Karpas-422 (cell line): ENCODE measurements around the gene ATXN1. TPM values are rescaled to one million over a fixed set of nuclear protein-coding genes. Genes with fewer than 3 reads are reported as not detected.

Experiments
- DNase-seq: peaks from one replicate; pipeline ENCODE4 v3.0.0-alpha.2; 2015
- H2AFZ ChIP-seq: fragments of 200-600 bp; sonication (generic); 2 replicates; pipeline ENCODE4 v1.6.1; 2014; ENCODE audit warnings: antibody characterized with exemption, low read length, mixed read lengths
- H3K27ac ChIP-seq: fragments of 200-600 bp; sonication (generic); 2 replicates; pipeline ENCODE4 v1.5.1; 2014; ENCODE audit warnings: mild to moderate bottlenecking, low read length, moderate library complexity
- H3K27me3 ChIP-seq: fragments of 200-600 bp; sonication (generic); 2 replicates; pipeline ENCODE4 v1.6.1; 2014; ENCODE audit warnings: low read length, mixed read lengths
- H3K36me3 ChIP-seq: fragments of 200-600 bp; sonication (generic); 2 replicates; pipeline ENCODE4 v1.6.1; 2014; ENCODE audit warnings: low read length, mixed read lengths; ENCODE audit not compliant: insufficient read depth
- H3K4me1 ChIP-seq: fragments of 200-600 bp; sonication (generic); 2 replicates; pipeline ENCODE4 v1.6.1; 2014; ENCODE audit warnings: mild to moderate bottlenecking, low read length, mixed read lengths
- H3K4me2 ChIP-seq: fragments of 200-600 bp; sonication (generic); 2 replicates; pipeline ENCODE4 v1.6.1; 2014; ENCODE audit warnings: low read length, low read depth, mild to moderate bottlenecking; ENCODE audit not compliant: poor library complexity, severe bottlenecking
- H3K4me3 ChIP-seq: fragments of 200-600 bp; sonication (generic); 2 replicates; pipeline ENCODE4 v1.5.1; 2014; ENCODE audit warnings: mild to moderate bottlenecking, antibody characterized with exemption, low read length, mixed read lengths
- H3K79me2 ChIP-seq: fragments of 200-600 bp; sonication (generic); 2 replicates; pipeline ENCODE4 v1.6.1; 2014; ENCODE audit warnings: mild to moderate bottlenecking, low read length, mixed read lengths
- H3K9ac ChIP-seq: fragments of 200-600 bp; sonication (generic); 2 replicates; pipeline ENCODE4 v1.6.0; 2014; ENCODE audit warnings: low read length
- H3K9me2 ChIP-seq: fragments of 200-600 bp; sonication (generic), shearing (Covaris generic); replicated peaks from 2 replicates; pipeline ENCODE4 v1.6.0; 2014; ENCODE audit warnings: mild to moderate bottlenecking, low read length, moderate library complexity; ENCODE audit not compliant: insufficient read depth
- H3K9me3 ChIP-seq: fragments of 300-700, 200-600 bp; sonication (generic); 2 replicates; pipeline ENCODE4 v1.6.1; 2014; ENCODE audit warnings: low read length, mixed read lengths
- H4K20me1 ChIP-seq: fragments of 200-600 bp; sonication (generic); 2 replicates; pipeline ENCODE4 v1.6.1; 2014; ENCODE audit warnings: mild to moderate bottlenecking, antibody characterized with exemption, low read length, low read depth; ENCODE audit not compliant: insufficient read depth
- total RNA-seq: library from RNA; depleted of rRNA; stranded (reverse); fragments of >200 nt; shearing (Covaris generic); gene quantifications from 2 replicates; pipeline ENCODE4 v1.2.3, GENCODE V29; 2014; ENCODE audit warnings: low replicate concordance

The ATXN1 gene
- total RNA-seq, 1 experiment from 2014 or later, result 0.37 TPM

DNA sequence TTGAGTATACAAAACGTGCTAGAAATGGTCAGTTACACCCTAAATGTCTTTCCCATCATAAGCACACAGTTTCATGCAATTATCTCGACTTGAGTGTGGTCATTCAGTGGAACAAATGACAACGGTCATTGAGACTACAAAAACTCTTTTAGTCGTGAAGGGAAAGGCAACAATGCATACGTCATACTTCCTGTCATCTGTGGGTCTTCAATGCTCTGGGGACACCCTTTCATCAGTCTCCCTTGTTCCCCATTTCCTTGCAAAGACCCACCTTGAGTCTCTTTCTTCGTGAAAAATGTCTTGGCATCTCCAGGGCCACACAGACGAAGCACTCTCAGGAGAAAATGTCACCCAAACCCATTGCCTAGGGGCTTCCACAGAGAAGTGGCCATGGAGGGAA is 284.4 kb downstream of the ATXN1 start:
- Histone ChIP-seq H3K27ac (no peak overlapping the region), H3K27me3 (no peaks in the 10 kb centered on the region), H3K79me2 (no peaks in the 10 kb centered on the region), H2AFZ (no peak overlapping the region), H3K9me2 (no peaks in the 10 kb centered on the region), H3K9ac (no peak overlapping the region), H3K4me3 (no peak overlapping the region), H3K4me2 (no peak overlapping the region), H4K20me1 (no peaks in the 10 kb centered on the region), H3K9me3 (no peaks in the 10 kb centered on the region), H3K4me1 (peaks cover 22% of the 10 kb centered on the region), H3K36me3 (no peaks in the 10 kb centered on the region)
- no peak for DNase-seq

DNA sequence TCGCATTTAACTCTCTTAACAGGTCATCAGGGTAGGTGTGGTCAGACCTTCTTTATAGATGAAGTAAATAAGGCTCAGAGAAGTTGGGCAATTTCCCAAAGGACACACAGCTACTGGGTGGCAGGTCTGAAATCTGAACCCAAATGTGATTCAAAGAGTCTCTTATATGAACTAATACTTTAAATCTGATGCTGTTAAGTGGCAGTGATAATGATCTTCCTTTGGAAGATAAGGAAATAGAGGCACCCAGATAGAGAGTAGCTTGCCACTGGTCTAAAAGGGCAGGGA is 285.8 kb downstream of the ATXN1 start:
- no peak for DNase-seq
- H3K9me3 ChIP-seq, result no peaks in the 10 kb centered on the region
- no peak overlapping the region for H2AFZ ChIP-seq
- no peak overlapping the region for H3K9ac ChIP-seq
- H3K4me3 ChIP-seq, result no peak overlapping the region
- no peaks in the 10 kb centered on the region for H3K79me2 ChIP-seq
- peaks cover 36% of the 10 kb centered on the region for H3K4me1 ChIP-seq
- no peaks in the 10 kb centered on the region for H4K20me1 ChIP-seq
- H3K27ac ChIP-seq, result no peak overlapping the region
- H3K36me3 ChIP-seq, result no peaks in the 10 kb centered on the region
- H3K4me2 ChIP-seq, result no peak overlapping the region
- H3K27me3 ChIP-seq, result no peaks in the 10 kb centered on the region
- H3K9me2 ChIP-seq, result no peaks in the 10 kb centered on the region

DNA sequence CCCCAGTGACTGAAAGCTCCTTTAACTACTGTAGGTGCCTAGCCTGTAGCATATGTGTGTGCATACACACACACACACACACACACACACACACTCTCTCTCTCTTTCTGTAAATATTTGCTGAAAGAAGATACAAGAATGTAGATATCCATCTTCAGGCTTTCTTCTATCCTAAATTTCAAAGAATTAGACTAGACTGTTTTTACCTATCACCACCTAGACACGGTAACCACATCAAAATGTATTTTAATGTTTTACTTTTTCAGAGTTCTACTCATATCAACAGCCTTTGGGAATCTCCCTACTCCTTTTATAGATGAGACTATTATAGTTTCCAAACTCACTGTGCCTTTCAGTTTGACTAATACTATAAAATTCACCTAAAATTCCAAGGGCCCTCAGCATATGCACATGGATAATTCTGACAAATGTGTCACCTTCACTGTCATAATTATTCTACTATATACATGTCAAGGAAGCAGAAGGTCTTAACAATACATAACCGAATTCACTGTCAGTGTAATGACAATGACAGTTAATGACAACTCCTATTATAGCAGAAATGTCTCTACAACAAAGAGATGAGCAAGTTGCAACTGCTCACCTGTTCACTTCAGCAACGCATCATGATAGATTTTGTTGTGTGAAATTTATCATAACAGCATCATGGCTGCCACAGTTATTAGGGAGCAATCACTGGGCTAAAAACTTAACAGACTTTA is 286.3 kb downstream of the ATXN1 start:
- Histone ChIP-seq H3K9me3 (no peaks in the 10 kb centered on the region), H4K20me1 (no peaks in the 10 kb centered on the region), H3K9ac (no peak overlapping the region), H3K4me1 (peaks cover 42% of the 10 kb centered on the region), H3K4me2 (no peak overlapping the region), H3K36me3 (no peaks in the 10 kb centered on the region), H3K27me3 (no peaks in the 10 kb centered on the region), H2AFZ (no peak overlapping the region), H3K27ac (no peak overlapping the region), H3K79me2 (no peaks in the 10 kb centered on the region), H3K4me3 (no peak overlapping the region), H3K9me2 (no peaks in the 10 kb centered on the region)
- no peak for DNase-seq

DNA sequence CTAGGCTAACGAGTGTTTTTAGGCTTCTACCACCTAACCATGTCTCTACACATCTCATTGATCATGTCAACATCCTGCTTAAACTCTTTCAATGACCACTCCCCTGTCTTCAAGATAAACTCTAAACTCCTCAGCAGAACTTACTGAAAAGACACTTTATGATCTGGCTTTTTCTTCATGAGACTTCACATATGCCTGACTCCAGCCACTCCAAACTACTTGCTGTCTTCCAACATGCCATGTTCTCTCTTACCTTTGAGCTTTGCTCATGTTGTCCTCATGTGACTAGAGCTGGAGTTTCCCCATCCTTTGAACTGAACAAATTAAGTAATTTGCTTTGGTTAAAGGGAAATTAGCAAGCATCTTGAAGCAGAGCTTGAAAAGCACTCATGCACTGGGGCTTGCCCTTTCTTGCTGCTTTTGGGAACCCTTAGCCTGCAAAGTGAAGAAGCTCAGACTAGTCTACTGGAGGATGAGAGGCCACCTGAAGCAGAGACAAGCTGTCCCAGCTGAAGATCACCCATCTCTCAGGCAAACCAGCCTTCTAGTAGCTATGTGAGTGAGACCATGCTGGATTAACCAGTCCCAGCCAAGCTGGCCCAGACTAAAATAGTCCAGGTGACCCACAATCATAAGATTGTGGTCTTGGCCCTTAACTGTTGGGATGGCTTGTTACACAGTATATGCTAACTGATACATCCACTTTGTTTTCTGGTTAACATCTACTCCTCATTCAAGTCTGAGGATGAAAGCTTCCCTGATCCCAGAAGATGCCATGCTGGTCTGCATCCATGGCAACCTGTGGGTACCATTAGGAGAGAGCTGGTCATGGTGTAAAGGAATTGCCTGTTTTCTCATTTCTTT is 287.1 kb downstream of the ATXN1 start:
- Histone ChIP-seq H2AFZ (no peak overlapping the region), H3K9me2 (no peaks in the 10 kb centered on the region), H3K36me3 (no peaks in the 10 kb centered on the region), H4K20me1 (no peaks in the 10 kb centered on the region), H3K79me2 (no peaks in the 10 kb centered on the region), H3K4me3 (no peak overlapping the region), H3K4me2 (no peak overlapping the region), H3K4me1 (peaks cover 47% of the 10 kb centered on the region), H3K9ac (no peak overlapping the region), H3K27me3 (no peaks in the 10 kb centered on the region), H3K9me3 (no peaks in the 10 kb centered on the region), H3K27ac (no peak overlapping the region)
- DNase-seq, result no peak

DNA sequence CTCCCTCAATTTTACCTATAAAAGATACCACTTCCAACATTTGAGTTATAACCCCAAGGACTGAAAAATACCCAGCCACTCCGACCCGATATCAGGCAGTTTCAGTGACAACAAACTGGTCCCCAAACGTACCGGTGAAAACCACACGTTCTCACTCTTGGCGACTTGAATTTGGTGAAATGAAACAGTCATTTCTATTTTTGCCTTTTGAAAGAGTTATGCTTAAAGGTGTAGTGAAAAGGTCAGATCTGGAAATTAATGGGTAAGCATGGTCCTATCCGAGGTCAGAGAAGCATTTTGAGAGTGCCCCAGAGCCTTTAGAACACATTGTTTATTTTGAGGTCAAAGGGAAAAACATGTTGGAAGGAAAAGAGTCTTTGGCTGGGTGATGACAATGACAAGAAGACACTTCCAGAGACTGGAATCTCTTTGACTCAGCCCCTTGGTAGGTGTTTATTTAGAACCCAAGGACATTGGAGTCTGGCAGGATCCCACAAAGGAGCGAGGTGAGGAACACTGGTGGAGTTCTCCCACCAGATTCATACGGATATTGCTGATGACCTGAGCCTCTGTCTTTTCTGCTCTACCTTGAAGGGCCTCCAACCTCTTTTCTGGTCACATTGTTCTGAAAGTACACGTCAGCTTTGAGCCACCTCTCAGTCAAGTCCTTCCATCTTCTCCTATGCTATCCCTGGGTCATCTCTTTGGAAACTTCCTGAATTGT is 287.9 kb downstream of the ATXN1 start:
- Histone ChIP-seq H3K9ac (no peak overlapping the region), H3K27me3 (no peaks in the 10 kb centered on the region), H3K4me2 (no peak overlapping the region), H2AFZ (no peak overlapping the region), H3K4me3 (no peak overlapping the region), H4K20me1 (no peaks in the 10 kb centered on the region), H3K79me2 (no peaks in the 10 kb centered on the region), H3K9me3 (no peaks in the 10 kb centered on the region), H3K4me1 (peaks cover 53% of the 10 kb centered on the region), H3K9me2 (no peaks in the 10 kb centered on the region), H3K27ac (no peak overlapping the region), H3K36me3 (no peaks in the 10 kb centered on the region)
- no peak for DNase-seq

DNA sequence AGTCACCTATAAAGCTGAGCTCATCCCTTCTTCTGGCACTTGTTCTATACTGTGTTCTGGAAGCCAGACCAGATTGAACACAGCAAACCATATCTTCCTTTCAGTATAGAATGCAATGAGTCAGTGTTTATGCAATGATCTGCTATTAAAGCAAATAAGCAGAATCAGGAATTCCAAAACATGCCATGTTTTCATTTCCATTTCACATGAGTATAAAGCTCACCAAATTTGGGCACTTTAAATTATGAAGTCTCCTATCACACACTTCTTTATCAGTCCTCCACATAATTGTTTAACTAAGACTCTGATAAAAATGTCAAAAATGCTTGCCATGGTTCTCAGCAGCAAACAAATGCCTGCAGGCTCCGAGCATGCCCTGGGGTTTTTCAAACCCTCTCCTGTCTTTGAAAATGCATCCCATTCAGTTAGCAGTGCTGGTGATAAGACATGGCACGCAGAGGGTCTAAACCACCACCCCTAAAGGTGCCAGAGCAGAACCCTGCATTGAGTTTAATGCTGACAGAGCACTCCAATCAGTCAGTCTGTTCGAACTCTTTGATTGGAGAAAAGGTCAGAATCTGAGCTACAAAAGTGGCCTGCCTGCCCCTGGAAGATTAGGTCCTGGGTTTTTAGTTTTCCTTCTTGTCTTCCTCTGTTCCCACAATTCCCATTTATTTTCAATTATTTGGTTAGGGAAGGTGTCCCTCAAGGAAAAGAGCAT is 288.8 kb downstream of the ATXN1 start:
- no peaks in the 10 kb centered on the region for H3K9me3 ChIP-seq
- H3K4me2 ChIP-seq, result peak overlapping the region; percentile 57
- H3K27me3 ChIP-seq, result no peaks in the 10 kb centered on the region
- no peak overlapping the region for H3K4me3 ChIP-seq
- H2AFZ ChIP-seq, result no peak overlapping the region
- no peak overlapping the region for H3K9ac ChIP-seq
- no peaks in the 10 kb centered on the region for H3K79me2 ChIP-seq
- peaks cover 53% of the 10 kb centered on the region for H3K4me1 ChIP-seq
- H4K20me1 ChIP-seq, result no peaks in the 10 kb centered on the region
- no peak overlapping the region for H3K27ac ChIP-seq
- no peaks in the 10 kb centered on the region for H3K36me3 ChIP-seq
- no peaks in the 10 kb centered on the region for H3K9me2 ChIP-seq
- no peak for DNase-seq

DNA sequence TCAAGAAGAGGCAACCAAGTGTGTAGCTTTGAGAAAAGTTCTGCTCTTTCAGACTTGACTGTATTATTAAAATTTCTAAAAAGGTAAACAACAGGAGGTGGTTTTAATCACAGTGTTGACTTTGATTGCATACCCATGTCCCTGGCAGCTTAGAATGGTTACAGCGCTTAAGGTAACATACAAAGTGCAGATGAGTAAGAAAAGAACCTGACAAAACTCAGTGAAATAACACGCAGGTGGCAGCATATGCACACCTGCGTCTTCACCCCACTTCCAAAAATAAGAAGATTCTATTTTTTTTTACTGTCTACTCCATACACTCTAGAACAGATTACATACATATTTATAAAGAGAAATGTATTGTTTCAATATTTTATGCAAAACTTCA is 289.4 kb downstream of the ATXN1 start:
- Histone ChIP-seq H3K79me2 (no peaks in the 10 kb centered on the region), H3K4me3 (no peak overlapping the region), H2AFZ (no peak overlapping the region), H3K4me2 (peak overlapping the region; percentile 57), H3K9me3 (no peaks in the 10 kb centered on the region), H3K27me3 (no peaks in the 10 kb centered on the region), H3K9me2 (no peaks in the 10 kb centered on the region), H3K4me1 (peaks cover 53% of the 10 kb centered on the region), H4K20me1 (no peaks in the 10 kb centered on the region), H3K27ac (no peak overlapping the region), H3K36me3 (no peaks in the 10 kb centered on the region), H3K9ac (no peak overlapping the region)
- DNase-seq, result no peak
